ENCODE data around the gene GLMP.
"Not testable (repeated sequence)": the region's sequence is repeated elsewhere in the genome, so short reads cannot be mapped to it uniquely, and the experiment has no call there.

The GLMP gene

GRCh38 chr1:156295391-156295947 is at the start of gene GLMP:
TSS of gene GLMP (minus strand) at chr1:156295679. CDS start at chr1:156295645, 34 bp downstream.
- DNase-seq, result peak; percentile 66

- DNase-seq, result no peak
Observed at GRCh38 chr1:156344409-156344808, 48.9 kb upstream of the GLMP start.

- no peak for DNase-seq
Observed at GRCh38 chr1:156342166-156342955, 46.9 kb upstream of the GLMP start.

GRCh38 chr1:156338180-156338976 is 42.9 kb upstream of the GLMP start, which contains the start of the genes CCT3 and TSACC:
TSS of gene CCT3 (minus strand) at chr1:156338292. CDS start at chr1:156338184, 108 bp downstream.
TSS of gene TSACC (plus strand) at chr1:156338526. CDS start at chr1:156339758, 1,232 bp downstream.
- peak; percentile 99 for DNase-seq

- DNase-seq, result no peak
Observed at GRCh38 chr1:156337888-156338179, 42.4 kb upstream of the GLMP start.

GRCh38 chr1:156337052-156337887 is 41.8 kb upstream of the GLMP start:
- no peak for DNase-seq

- DNase-seq, result no peak
Observed at GRCh38 chr1:156336242-156336641, 40.8 kb upstream of the GLMP start.

GRCh38 chr1:156323179-156323578 is 27.7 kb upstream of the GLMP start:
- DNase-seq, result not testable (repeated sequence)

GRCh38 chr1:156320560-156320959 is 25.1 kb upstream of the GLMP start:
- DNase-seq, result no peak

- no peak for DNase-seq
Observed at GRCh38 chr1:156319664-156320063, 24.2 kb upstream of the GLMP start.

GRCh38 chr1:156316909-156317308 is 21.4 kb upstream of the GLMP start:
- DNase-seq, result no peak

GRCh38 chr1:156310962-156311361 is 15.5 kb upstream of the GLMP start:
- no peak for DNase-seq

GRCh38 chr1:156308078-156308477 is 12.6 kb upstream of the GLMP start:
- DNase-seq, result no peak

- DNase-seq, result no peak
Observed at GRCh38 chr1:156305215-156305614, 9.7 kb upstream of the GLMP start.

GRCh38 chr1:156303241-156303640 is 7.8 kb upstream of the GLMP start:
- DNase-seq, result no peak

- DNase-seq, result no peak
Observed at GRCh38 chr1:156298852-156299357, 3.4 kb upstream of the GLMP start, which contains the start of gene VHLL. TSS of gene VHLL (minus strand) at chr1:156299307. CDS start at chr1:156299189, 118 bp downstream.

- DNase-seq, result no peak
Observed at GRCh38 chr1:156293895-156294294, 1.6 kb downstream of the GLMP start.

- DNase-seq, result no peak
Observed at GRCh38 chr1:156293098-156293434, 2.4 kb downstream of the GLMP start.

GRCh38 chr1:156291226-156292061 is 4.0 kb downstream of the GLMP start:
- peak; percentile 51 for DNase-seq

GRCh38 chr1:156289857-156290256 is 5.6 kb downstream of the GLMP start:
- DNase-seq, result no peak

GRCh38 chr1:156286061-156286460 is 9.4 kb downstream of the GLMP start:
- DNase-seq, result no peak

- no peak for DNase-seq
Observed at GRCh38 chr1:156285437-156285836, 10.0 kb downstream of the GLMP start.
